GM18520 (cell line): Measurements from ENCODE around the gene NISCH.

Source experiments
- ATAC-seq: cut with Tn5 transposase; IDR thresholded peaks from one replicate; pipeline ENCODE4 v1.9.1; 2021; ENCODE audit not compliant: unreplicated experiment

NISCH gene

GRCh38 chr3:52535411-52536111 lies 80.2 kb downstream of the NISCH start:
- ATAC-seq: no peak

DNA sequence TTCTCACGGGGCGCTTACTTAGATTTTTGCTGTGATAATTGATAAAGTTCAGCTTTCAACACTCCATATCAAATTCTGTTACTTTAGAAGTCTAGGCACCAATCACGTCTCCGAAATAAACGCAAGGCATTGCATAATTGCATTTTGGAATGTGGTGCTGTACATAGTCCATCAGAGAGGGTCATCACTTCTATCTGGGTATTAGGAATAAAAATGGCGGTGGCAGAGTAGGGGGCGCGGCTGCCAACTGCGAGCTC lies 80.6 kb downstream of the NISCH start:
- no peak for ATAC-seq

- peak; percentile 84 for ATAC-seq
Measured at GRCh38 chr3:52536369-52537164, 81.2 kb downstream of the NISCH start, which contains the start of gene UQCC5. TSS of gene UQCC5 (plus strand) at chr3:52536605. CDS start at chr3:52536756, 151 bp downstream.

GRCh38 chr3:52537165-52537620 lies 81.8 kb downstream of the NISCH start:
- ATAC-seq: no peak

DNA sequence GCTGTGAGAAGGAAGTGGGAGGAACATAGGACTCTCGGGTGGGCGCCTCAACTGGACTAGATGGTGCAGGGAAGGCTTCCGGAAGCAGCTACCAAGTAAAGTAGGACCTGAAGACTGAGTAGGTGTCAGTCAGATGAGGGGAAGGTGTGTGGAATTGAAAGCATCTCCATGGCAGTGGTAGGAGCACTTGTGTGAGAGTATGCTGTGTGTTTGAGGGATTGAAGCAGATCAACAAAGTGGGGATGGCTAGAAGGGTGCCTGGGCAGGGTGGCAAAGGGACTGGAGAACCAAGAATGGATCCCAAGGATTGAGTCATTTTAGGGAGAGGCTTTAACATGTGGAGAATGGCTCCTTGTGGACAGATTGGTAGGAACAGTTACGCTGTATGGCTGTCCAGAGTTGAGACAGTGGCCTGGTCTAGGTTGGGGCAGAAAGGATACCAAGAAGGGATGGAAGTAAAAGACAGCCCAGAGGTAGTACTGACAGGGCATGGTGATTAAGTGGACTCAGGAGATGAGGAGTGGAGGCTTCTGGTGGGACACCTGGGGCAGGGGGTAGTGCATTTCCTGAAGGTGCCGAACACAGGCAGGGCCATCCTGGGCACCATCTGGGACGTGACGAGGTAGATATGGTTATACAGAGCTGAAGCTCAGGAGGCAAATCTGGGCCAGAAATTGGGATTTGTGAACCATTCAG lies 82.5 kb downstream of the NISCH start:
- ATAC-seq: no peak

GRCh38 chr3:52539010-52539653 lies 83.7 kb downstream of the NISCH start:
- no peak for ATAC-seq

- ATAC-seq: no peak
Measured at GRCh38 chr3:52541050-52541449, 85.6 kb downstream of the NISCH start.
